ENCODE measurements around the gene SLC7A1. TPM values are rescaled to one million over a fixed set of nuclear protein-coding genes. Genes with fewer than 3 reads are reported as not detected.

Gene SLC7A1
- total and polyA plus RNA-seq, 4 donors: 6.6 to 53.8 (median 10.5) TPM

DNA sequence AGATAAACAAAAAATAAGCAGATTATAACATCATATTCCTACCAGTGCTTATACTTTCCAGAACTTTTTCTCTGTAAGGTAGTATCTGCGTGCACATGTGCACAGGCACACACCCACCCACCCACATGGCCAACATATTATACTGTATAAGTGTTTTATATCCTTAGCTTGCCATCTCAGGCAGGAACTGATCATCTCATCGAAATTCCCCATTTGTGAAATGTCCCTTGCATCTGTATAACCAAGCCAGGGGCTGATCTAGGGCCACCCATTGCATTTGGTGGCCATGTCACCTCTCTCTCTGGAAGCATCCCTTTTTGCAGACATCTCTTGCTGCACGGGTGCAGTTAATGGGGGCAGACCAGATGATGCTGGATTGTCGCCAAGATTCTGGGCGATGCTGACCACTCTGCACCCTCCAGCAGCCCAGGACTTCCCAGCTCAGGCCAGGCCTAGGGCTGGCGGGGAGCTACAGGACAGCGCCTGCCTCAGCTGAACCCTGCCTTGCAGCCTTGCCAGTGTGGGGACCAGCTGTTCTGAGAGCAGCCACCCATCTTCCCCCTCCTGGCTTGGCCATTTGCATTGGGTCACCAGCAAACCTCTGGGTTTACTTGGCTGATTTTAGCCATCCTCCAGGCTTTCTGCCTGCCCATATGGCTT is 95.9 kb downstream of the SLC7A1 start:
- H3K9me3 ChIP-seq (ENCODE audit: control insufficient read depth in 4 of 4, insufficient read depth in 3 of 4, low read length in 3 of 4): no peaks in the 10 kb centered on the region
- peaks cover 0 to 15% (median 0%) of the 10 kb centered on the region in 5 donors for H3K4me1 ChIP-seq (ENCODE audit: control insufficient read depth in 5 of 5, insufficient read depth in 5 of 5, low read length in 5 of 5)
- no peak overlapping the region for H3K4me3 ChIP-seq
- DNase-seq: no peak
- 86 to 93% methylated on average over 7 of the region's 7 CpGs for WGBS, 2 donors
- no peak overlapping the region for H3K9ac ChIP-seq (ENCODE audit: insufficient read depth in 1 of 2, low read length in 2 of 2)
- H3K27me3 ChIP-seq (ENCODE audit: control insufficient read depth in 3 of 3, insufficient read depth in 3 of 3, low read length in 2 of 3): peaks cover 0 to 16% (median 7%) of the 10 kb centered on the region in 3 donors
- TF ChIP-seq, protein P1, sequence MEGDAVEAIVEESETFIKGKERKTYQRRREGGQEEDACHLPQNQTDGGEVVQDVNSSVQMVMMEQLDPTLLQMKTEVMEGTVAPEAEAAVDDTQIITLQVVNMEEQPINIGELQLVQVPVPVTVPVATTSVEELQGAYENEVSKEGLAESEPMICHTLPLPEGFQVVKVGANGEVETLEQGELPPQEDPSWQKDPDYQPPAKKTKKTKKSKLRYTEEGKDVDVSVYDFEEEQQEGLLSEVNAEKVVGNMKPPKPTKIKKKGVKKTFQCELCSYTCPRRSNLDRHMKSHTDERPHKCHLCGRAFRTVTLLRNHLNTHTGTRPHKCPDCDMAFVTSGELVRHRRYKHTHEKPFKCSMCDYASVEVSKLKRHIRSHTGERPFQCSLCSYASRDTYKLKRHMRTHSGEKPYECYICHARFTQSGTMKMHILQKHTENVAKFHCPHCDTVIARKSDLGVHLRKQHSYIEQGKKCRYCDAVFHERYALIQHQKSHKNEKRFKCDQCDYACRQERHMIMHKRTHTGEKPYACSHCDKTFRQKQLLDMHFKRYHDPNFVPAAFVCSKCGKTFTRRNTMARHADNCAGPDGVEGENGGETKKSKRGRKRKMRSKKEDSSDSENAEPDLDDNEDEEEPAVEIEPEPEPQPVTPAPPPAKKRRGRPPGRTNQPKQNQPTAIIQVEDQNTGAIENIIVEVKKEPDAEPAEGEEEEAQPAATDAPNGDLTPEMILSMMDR (IDR thresholded peaks at IDR 0.05; ENCODE audit: control extremely low read depth, extremely low read depth): no peak
- H3K27ac ChIP-seq (ENCODE audit: low read depth in 1 of 2, low read length in 1 of 2): no peak overlapping the region
- H3K36me3 ChIP-seq (ENCODE audit: control insufficient read depth in 4 of 4, insufficient read depth in 4 of 4, low read length in 4 of 4): peaks cover 0 to 4% (median 0%) of the 10 kb centered on the region in 4 donors
- no peak for ATAC-seq (ENCODE audit: insufficient read depth, low FRiP score)

DNA sequence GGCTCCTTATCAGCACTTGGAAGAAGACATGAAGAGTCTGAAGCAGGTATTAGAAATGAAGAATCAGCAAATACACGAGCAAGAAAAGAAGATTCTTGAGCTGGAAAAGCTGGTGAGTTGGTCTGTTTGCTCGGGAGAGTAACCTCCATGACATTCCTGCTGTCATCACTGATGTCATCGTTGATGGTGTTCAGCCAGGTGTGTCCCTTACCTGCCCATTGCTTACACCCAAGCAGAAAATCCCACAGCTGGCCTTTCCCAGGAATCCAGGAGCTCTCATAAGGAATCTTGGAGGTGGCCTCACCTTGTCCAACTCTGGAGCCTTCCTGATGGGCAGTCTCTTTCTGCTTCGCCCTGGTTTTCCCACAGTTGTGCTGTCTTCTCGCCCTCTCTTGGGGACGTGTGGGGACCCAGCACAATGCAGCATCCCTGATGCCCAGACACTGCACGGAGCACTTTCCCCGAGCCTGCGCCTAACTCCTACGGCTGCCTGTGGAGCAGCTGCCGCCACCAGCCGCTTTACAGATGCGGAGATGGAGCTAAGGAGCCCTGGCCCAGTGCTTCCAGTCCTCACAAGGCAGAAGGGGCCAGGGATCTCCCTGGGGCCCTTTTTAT is 97.0 kb downstream of the SLC7A1 start:
- ATAC-seq (ENCODE audit: insufficient read depth, low FRiP score) (no peak), DNase-seq (no peak)
- peaks cover 0 to 15% (median 5%) of the 10 kb centered on the region in 5 donors for H3K4me1 ChIP-seq (ENCODE audit: control insufficient read depth in 5 of 5, insufficient read depth in 5 of 5, low read length in 5 of 5)
- TF ChIP-seq, protein P1 (IDR thresholded peaks at IDR 0.05; ENCODE audit: control extremely low read depth, extremely low read depth): no peak
- peaks cover 0 to 6% (median 0%) of the 10 kb centered on the region in 3 donors for H3K27me3 ChIP-seq (ENCODE audit: control insufficient read depth in 3 of 3, insufficient read depth in 3 of 3, low read length in 2 of 3)
- H3K9ac ChIP-seq (ENCODE audit: insufficient read depth in 1 of 2, low read length in 2 of 2): no peak overlapping the region
- no peak overlapping the region for H3K27ac ChIP-seq (ENCODE audit: low read depth in 1 of 2, low read length in 1 of 2)
- 90 to 93% methylated on average over 13 of the region's 13 CpGs for WGBS, 2 donors
- peaks cover 0 to 4% (median 0%) of the 10 kb centered on the region in 4 donors for H3K36me3 ChIP-seq (ENCODE audit: control insufficient read depth in 4 of 4, insufficient read depth in 4 of 4, low read length in 4 of 4)
- no peak overlapping the region for H3K4me3 ChIP-seq
- H3K9me3 ChIP-seq (ENCODE audit: control insufficient read depth in 4 of 4, insufficient read depth in 3 of 4, low read length in 3 of 4): no peaks in the 10 kb centered on the region

DNA sequence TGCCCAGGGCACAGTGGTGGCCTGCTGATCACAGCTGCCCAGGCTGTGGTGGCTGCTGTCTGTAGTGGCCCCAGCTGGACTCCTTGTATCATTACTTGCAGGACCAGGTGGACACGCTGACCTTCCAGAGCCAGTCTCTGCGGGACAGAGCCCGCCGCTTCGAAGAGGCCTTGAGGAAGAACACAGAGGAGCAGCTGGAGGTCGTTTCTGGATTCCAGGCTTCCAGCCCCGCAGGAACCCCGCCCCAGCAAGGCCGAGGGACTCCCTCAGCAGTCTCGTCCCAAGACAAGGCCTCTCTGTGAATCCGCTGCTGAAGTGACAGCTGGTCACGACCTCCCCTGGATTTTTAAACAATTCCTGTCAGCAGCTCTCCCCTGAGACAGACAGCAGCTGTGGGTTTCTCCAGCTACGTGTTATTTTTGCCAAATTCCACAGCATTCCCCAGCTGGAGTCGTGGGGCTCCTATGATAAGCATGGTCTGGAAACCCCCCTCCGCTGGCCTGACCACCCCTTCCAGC is 98.3 kb downstream of the SLC7A1 start:
- H3K27ac ChIP-seq (ENCODE audit: low read depth in 1 of 2, low read length in 1 of 2): no peak overlapping the region
- 54 to 72% methylated on average over 15 of the region's 15 CpGs for WGBS, 2 donors
- peak; percentile 94 to 98 (median 98) for DNase-seq

More for the DNA sequence above, 98.3 kb downstream of the SLC7A1 start:
- TF ChIP-seq, protein P1 (IDR thresholded peaks at IDR 0.05; ENCODE audit: control extremely low read depth, extremely low read depth): no peak
- Histone ChIP-seq H3K4me1 (ENCODE audit: control insufficient read depth in 5 of 5, insufficient read depth in 5 of 5, low read length in 5 of 5) (peaks cover 0 to 15% (median 5%) of the 10 kb centered on the region in 5 donors), H3K36me3 (ENCODE audit: control insufficient read depth in 4 of 4, insufficient read depth in 4 of 4, low read length in 4 of 4) (peaks cover 0 to 4% (median 0%) of the 10 kb centered on the region in 4 donors), H3K9me3 (ENCODE audit: control insufficient read depth in 4 of 4, insufficient read depth in 3 of 4, low read length in 3 of 4) (no peaks in the 10 kb centered on the region), H3K27me3 (ENCODE audit: control insufficient read depth in 3 of 3, insufficient read depth in 3 of 3, low read length in 2 of 3) (no peaks in the 10 kb centered on the region), H3K4me3 (no peak overlapping the region), H3K9ac (ENCODE audit: insufficient read depth in 1 of 2, low read length in 2 of 2) (no peak overlapping the region)
- no peak for ATAC-seq (ENCODE audit: insufficient read depth, low FRiP score)

All from lung (tissue), 12 donors.